ENCODE measurements around the gene ADPRH. TPM values are rescaled to one million over a fixed set of nuclear protein-coding genes. Genes with fewer than 3 reads are reported as not detected.

Gene ADPRH
- total RNA-seq, 3 donors from 2014 or later = 0.93 to 9.1 (median 2.7) TPM

DNA sequence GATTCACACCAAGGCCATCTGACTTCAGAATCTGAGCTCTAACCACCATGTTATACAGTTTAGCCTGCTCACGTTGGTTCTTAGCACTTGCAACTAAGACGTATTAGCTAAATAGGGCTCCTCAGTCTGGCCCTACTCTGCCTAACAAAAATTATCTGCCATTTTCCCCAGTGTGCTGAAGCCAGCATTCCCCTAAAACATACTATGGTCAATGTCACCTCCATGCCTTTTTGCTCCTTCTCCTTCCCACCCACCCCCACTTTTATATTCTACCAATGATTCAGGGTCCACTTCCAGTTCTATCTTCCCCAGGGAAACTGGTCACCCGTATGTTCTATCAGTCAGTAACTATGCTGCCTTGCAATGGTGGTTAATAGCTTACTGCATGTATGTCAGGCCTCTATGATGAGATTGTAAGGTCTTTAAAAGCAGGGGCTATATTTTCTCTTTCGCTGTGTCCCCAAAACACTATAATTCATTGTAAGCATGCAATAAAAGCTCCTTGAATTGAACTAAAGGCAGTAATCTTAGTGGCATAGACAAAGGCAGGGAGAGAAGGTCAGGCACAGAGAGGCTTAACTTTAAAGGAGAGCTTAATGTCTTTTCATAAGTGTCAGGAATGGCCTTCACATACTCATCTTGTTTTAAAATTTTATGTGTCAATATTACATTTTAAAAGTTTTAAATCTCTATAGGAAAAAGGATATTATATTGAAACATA, 57.8 kb downstream of the ADPRH start:
- no peak for DNase-seq
- intact Hi-C loops (cut with DNase I, micrococcal nuclease) = no loop called here
- Histone ChIP-seq H3K36me3 (ENCODE audit: low read depth) (no peaks in the 10 kb centered on the region), H3K4me1 (ENCODE audit: low read depth) (no peaks in the 10 kb centered on the region), H3K9me3 (no peaks in the 10 kb centered on the region), H3K4me3 (no peak overlapping the region)
- TF ChIP-seq, protein P1, sequence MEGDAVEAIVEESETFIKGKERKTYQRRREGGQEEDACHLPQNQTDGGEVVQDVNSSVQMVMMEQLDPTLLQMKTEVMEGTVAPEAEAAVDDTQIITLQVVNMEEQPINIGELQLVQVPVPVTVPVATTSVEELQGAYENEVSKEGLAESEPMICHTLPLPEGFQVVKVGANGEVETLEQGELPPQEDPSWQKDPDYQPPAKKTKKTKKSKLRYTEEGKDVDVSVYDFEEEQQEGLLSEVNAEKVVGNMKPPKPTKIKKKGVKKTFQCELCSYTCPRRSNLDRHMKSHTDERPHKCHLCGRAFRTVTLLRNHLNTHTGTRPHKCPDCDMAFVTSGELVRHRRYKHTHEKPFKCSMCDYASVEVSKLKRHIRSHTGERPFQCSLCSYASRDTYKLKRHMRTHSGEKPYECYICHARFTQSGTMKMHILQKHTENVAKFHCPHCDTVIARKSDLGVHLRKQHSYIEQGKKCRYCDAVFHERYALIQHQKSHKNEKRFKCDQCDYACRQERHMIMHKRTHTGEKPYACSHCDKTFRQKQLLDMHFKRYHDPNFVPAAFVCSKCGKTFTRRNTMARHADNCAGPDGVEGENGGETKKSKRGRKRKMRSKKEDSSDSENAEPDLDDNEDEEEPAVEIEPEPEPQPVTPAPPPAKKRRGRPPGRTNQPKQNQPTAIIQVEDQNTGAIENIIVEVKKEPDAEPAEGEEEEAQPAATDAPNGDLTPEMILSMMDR (IDR thresholded peaks at IDR 0.05) = no peak
- ATAC-seq = no peak

- TF ChIP-seq, protein P1 (IDR thresholded peaks at IDR 0.05) = no peak
- Histone ChIP-seq H3K9me3 (no peaks in the 10 kb centered on the region), H3K4me3 (no peak overlapping the region), H3K4me1 (ENCODE audit: low read depth) (no peaks in the 10 kb centered on the region), H3K36me3 (ENCODE audit: low read depth) (no peaks in the 10 kb centered on the region)
- peak; percentile 52 for ATAC-seq
- intact Hi-C loops (cut with DNase I, micrococcal nuclease) = no loop called here
- DNase-seq = no peak
These were observed 58.6 kb downstream of the ADPRH start for GRCh38 chr3:119637679-119638477.

Other genes starting within 250 kb of the ADPRH start
- 10 to 100 TPM; 24.0 to 32.2 (median 26.5) TPM for gene TMEM39A, start 115.9 kb upstream of the ADPRH start, total RNA-seq
- gene POGLUT1, start 110.5 kb upstream of the ADPRH start, total RNA-seq = 10 to 100 TPM; 11.9 to 19.8 (median 18.6) TPM
- 100 to 1,000 TPM in 1 of 3 donors, 10 to 100 TPM in 2; 93.4 to 107 (median 95.3) TPM for gene TIMMDC1, start 80.9 kb upstream of the ADPRH start, total RNA-seq
- gene CD80, start 19.9 kb upstream of the ADPRH start, total RNA-seq = 1 to 10 TPM in 1 of 3 donors, under 1 TPM in 2; 0.41 to 1.0 (median 0.58) TPM
- gene PLA1A, start 18.4 kb downstream of the ADPRH start, total RNA-seq = 1 to 10 TPM in 2 of 3 donors, under 1 TPM in 1; 0.58 to 2.1 (median 1.5) TPM
- gene POPDC2, start 81.1 kb downstream of the ADPRH start, total RNA-seq = 10 to 100 TPM in 1 of 3 donors, 1 to 10 TPM in 2; 4.2 to 89.0 (median 7.1) TPM
- 10 to 100 TPM; 45.5 to 56.4 (median 52.4) TPM for gene COX17, start 97.9 kb downstream of the ADPRH start, total RNA-seq
- 1 to 10 TPM in 2 of 3 donors, under 1 TPM in 1; 0.51 to 6.2 (median 3.3) TPM for gene CFAP91, start 123.5 kb downstream of the ADPRH start, total RNA-seq
- 100 to 1,000 TPM in 1 of 3 donors, 10 to 100 TPM in 2; 62.9 to 141 (median 79.1) TPM for gene NR1I2, start 202.6 kb downstream of the ADPRH start, total RNA-seq

All from mucosa of descending colon (tissue), 3 donors.